IMR-90 (cell line): ENCODE results near the gene CROT.

ENCODE experiments used
- CEBPB ChIP-seq: IDR thresholded peaks from 2 replicates; pipeline ENCODE4 v1.6.1; 2012; ENCODE audit warnings: low read depth, low read length, improper control_type of control experiment
- CHD1 ChIP-seq: IDR thresholded peaks from 2 replicates; pipeline ENCODE4 v1.6.1; 2012; ENCODE audit warnings: low read depth, low read length, improper control_type of control experiment
- CTCF ChIP-seq: conservative IDR thresholded peaks from 2 replicates; pipeline ENCODE4 v1.5.1; 2012; ENCODE audit warnings: mild to moderate bottlenecking, low read depth, low read length, improper control_type of control experiment
- ELK1 ChIP-seq: fragments of 150-350 bp; IDR thresholded peaks from 2 replicates; pipeline ENCODE4 v1.6.1; 2016; ENCODE audit warnings: low read depth, mild to moderate bottlenecking, low read length, moderate library complexity, borderline replicate concordance
- FOS ChIP-seq: fragments of 150-350 bp; IDR thresholded peaks from 2 replicates; pipeline ENCODE4 v1.6.1; 2016; ENCODE audit warnings: low read depth, low read length
- NFE2L2 ChIP-seq: fragments of 150-350 bp; IDR thresholded peaks from 2 replicates; pipeline ENCODE4 v1.6.1; 2016; ENCODE audit warnings: low read depth, mild to moderate bottlenecking, low read length
- POLR2A ChIP-seq: IDR thresholded peaks from 2 replicates; pipeline ENCODE4 v1.6.1; 2012; ENCODE audit warnings: mild to moderate bottlenecking, low read depth, low read length
- RAD21 ChIP-seq: IDR thresholded peaks from 2 replicates; pipeline ENCODE4 v1.6.1; 2012; ENCODE audit warnings: low read length, improper control_type of control experiment
- RCOR1 ChIP-seq: IDR thresholded peaks from 2 replicates; pipeline ENCODE4 v1.6.1; 2012; ENCODE audit warnings: mild to moderate bottlenecking, low read length, improper control_type of control experiment; ENCODE audit not compliant: insufficient replicate concordance
- RFX5 ChIP-seq: IDR thresholded peaks from 2 replicates; pipeline ENCODE4 v1.8.0; 2012; ENCODE audit warnings: low read depth, mild to moderate bottlenecking, low read length, moderate library complexity
- SMC3 ChIP-seq: fragments of 150-350 bp; IDR thresholded peaks from 2 replicates; pipeline ENCODE4 v1.6.1; 2016; ENCODE audit warnings: low read depth, mild to moderate bottlenecking, antibody characterized with exemption, low read length, moderate library complexity
- USF2 ChIP-seq: fragments of 150-350 bp; IDR thresholded peaks from 2 replicates; pipeline ENCODE4 v1.6.1; 2017; ENCODE audit warnings: mild to moderate bottlenecking, antibody characterized with exemption, low read length, low read depth

- no peak for TF ChIP-seq RAD21
- no peak for TF ChIP-seq CTCF
- no peak for TF ChIP-seq RFX5
- no peak for TF ChIP-seq POLR2A
- TF ChIP-seq CHD1 = no peak
- no peak for TF ChIP-seq ELK1
- no peak for TF ChIP-seq NFE2L2
- TF ChIP-seq CEBPB = no peak
- TF ChIP-seq SMC3 = no peak
- TF ChIP-seq FOS = no peak
- TF ChIP-seq RCOR1 = no peak
- TF ChIP-seq USF2 = no peak
Observed at GRCh38 chr7:87359366-87359765, 13.9 kb downstream of the CROT start.
